NCI-H460 (cell line): Measurements from ENCODE around the gene IGF1. TPM values are rescaled to one million over a fixed set of nuclear protein-coding genes. Genes with fewer than 3 reads are reported as not detected.

Experiments
- DNase-seq: peaks from one replicate; pipeline ENCODE4 v3.0.0-alpha.2; 2016; ENCODE audit warnings: low read depth; ENCODE audit errors: extremely low read depth
- total RNA-seq: library from RNA; depleted of rRNA; stranded (reverse); fragments of >200 nt; shearing (Covaris generic); gene quantifications from 2 replicates; pipeline ENCODE4 v1.2.3, GENCODE V29; 2014

IGF1 gene
- total RNA-seq, 1 experiment from 2014 or later = not detected

DNA sequence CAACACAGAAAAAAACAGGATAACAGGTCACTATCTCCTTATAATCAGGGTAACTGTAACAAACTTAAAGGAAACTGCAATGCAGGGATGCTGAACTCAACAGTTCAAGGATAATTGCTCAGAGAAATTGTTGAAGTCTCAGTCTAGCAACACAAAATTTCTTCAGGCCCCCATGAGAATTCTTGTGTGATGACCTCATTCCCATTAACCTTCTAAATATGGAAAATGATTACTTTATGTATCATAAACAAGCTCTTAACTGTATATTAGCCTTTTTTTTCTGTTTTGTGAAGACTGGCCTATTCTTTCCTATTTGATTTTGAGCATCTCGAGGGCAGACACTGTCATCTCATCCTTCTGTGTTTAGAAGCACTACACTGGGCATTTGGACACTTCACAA is 47.1 kb downstream of the IGF1 start:
- no peak for DNase-seq

- no peak for DNase-seq
Observed at GRCh38 chr12:102430661-102431060, 49.7 kb downstream of the IGF1 start.

DNA sequence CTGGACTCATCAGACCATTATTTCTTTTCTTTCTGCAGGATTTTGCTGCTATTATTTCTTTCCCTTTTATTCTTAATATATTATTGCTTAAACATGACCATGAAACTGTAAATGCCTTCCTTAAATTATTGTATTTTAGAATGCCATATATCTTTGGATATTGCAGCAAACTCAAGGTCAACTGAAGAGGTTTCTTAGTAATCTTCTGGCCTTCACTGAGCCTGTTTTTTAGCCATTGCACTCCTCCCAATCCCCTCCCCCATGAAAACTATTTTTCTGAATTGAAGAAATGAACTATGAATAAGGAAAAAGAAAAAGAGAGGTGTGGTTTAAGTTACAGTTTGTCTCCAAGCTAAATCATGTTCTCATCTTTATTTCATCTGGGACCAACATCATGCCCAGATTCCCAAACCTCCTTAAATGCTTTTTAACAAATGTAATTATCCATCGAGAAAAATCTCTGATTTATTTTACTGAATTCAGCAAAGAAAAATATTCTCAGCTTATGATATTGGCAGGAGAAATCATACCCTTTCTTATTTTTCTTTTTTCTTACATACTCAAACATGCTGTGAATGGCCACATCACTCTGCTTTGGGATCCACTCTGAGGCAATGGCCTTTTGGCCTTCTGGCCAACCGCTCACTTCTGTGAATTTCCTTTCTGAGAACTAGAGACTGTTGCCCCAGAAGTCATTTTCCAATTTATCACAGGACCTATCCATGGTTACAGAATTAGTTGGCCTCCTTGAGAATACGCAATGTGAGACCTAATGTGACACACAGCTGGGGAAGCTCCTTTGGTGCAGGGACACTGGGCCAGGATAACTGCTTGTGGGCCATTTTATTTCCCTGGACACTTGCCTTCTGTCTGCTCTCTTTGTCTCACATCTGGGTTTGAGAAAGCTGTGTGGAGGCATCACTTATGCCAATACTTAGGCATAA is 50.9 kb downstream of the IGF1 start:
- no peak for DNase-seq

DNA sequence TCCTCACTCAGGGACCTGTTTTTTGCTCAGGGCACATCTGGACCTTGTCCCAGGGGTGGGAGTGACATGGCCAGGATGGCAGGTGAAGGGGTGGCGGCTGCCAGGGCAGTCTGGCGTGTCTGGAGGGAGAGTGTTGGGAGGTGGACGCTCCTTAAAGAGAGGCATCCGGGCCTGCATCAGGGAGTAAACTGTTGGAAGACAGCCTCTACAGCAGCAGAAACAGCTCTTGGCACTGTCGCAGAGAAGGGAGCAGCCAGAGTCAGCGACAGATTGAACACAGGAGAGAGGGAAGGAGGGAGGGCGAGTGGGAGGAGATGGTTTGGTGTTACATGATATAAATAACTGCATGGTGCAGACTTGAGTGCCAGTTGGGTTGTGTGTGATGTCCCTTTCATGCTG is 52.8 kb downstream of the IGF1 start:
- no peak for DNase-seq

DNA sequence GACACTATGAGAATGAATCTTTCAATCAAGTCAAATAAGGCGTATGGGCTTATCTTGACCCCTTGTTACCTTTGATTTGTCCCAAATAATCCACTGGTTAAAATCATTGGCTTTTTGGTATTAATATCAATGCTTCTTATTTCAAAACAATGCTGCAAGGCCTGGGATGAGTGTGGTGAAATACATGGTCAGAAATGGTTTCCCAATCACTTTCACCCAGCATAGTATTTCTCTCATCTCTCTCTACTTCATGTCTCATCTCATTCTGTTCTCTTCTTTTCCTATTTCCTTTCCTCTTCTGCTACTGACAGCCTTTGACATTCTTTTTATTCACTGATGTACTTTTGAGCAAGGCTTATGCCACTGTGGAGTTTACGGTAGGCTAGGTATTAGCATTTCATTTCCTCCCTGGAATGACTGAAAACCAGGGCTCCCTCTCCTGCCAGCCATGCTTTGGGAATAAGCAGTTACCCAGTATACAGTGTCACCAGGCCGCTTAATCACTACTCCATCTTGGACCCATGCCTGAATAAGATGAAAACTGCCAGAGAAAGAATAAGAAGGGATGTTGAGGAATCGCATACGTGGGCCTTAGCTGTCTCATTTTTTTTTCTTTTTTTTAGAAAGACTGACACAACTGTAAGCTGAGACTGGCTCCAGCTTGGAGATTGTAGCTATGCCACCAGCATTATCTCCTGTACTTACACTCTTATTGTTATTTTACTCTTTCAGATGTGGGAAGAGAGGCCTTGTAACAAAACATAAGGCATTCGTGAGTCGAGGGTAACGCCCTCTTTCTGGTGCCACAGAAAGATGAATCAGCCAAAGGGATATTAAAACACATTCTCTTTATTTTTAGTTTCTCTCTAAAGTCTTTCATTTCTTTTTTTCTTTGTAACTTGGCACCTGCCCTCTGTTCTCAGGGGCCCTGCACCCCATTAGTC is 53.5 kb downstream of the IGF1 start:
- DNase-seq = no peak

GRCh38 chr12:102425109-102426039 is 55.0 kb downstream of the IGF1 start:
- DNase-seq = no peak

- no peak for DNase-seq
Observed at GRCh38 chr12:102423462-102423861, 56.9 kb downstream of the IGF1 start.

- DNase-seq = peak; percentile 7
Observed at GRCh38 chr12:102421802-102422583, 58.4 kb downstream of the IGF1 start.

- no peak for DNase-seq
Observed at GRCh38 chr12:102419094-102419764, 61.1 kb downstream of the IGF1 start.

DNA sequence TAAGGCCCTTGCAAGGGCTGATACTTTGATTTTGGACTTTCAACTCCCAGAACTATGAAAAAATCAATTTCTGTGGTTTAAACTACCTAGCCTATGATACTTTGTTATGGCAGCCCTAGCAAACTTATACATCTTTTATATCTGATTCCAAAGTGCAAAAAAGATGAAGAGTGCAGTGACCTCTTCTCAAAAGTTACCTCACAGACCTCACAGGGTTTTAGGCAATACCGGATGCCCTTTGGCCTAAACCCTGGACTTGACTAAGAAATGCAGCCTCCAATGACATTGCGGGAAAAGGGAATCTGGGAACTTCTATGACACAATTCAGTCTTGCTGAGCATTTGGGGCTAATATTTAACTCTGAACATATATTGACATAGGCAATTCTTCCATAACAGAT is 63.3 kb downstream of the IGF1 start:
- no peak for DNase-seq

- DNase-seq = no peak
Observed at GRCh38 chr12:102415515-102415914, 64.8 kb downstream of the IGF1 start.

DNA sequence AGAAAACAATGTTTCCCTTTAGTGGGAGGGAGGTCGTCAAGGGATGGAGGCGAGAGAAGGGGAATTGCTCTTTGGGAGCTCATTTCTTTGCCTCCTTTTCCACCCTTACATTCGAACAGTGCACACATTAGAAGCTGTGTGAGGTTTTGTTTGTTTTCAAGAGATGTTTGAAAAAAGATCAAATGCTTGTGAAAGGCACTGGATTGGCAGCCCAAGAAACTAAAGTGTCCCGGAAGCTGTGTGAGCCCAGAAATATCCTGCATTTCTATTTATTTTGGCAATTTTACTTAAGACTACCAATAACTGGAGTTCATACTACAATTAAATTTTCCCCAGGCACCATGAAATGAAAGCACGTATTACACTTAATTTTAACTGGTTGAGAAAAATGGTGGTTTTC is 67.0 kb downstream of the IGF1 start:
- no peak for DNase-seq

DNA sequence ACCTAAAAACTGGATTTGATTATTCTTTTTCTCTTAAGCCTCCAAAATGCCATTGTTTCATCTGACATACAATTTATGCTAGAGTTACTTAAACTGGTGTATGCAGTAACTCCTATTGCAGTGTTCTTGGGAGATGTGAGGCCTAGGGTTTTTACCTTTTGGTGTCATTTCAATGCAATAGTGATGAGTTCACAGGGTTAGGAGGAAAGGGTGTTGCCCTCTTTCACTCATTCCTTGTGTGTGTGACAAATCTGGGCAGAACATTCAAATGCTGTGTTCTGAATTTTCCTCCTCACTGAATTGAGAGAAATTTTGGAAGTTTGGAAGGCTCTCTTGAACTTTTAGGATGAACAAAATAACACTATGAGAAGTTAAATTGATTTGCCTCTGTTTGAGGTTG is 69.9 kb downstream of the IGF1 start:
- DNase-seq = no peak

DNA sequence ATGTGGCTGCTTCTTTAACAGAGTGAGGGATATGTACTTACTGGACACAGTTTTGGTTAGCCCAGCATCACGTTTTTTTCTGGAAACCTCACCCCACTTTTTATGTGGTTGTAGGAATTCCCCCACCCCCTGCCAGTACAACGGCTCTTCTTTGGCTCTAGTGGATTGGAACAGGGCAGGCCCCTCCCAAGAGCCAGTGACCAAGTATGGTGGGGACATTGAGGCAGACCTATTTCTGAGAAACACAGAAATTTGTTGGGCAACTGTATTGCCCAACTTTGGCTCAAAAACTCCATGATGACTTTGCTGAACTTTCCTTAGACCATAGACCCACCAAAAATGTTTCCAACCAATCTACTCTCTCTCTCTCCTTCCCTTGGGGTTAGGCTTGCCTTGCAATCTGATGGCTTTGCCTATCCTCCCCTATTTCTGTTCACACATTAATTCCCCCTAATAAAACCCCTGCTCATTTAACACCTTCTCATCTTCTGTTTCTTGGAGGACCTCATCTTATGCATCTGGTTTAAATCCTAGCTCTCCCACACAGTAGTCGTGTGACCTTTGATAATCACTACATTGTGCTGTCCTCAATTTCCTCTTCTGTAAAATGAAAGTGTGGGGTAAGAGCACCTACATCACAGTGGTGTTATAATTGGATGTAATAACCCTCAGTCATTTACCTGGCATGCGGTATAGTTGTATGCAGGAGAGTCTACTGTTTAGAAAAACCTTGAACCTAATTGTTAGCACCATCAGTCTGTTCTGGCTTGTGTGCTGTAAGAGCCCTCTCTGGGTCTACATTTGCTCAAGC is 71.7 kb downstream of the IGF1 start:
- DNase-seq = no peak

DNA sequence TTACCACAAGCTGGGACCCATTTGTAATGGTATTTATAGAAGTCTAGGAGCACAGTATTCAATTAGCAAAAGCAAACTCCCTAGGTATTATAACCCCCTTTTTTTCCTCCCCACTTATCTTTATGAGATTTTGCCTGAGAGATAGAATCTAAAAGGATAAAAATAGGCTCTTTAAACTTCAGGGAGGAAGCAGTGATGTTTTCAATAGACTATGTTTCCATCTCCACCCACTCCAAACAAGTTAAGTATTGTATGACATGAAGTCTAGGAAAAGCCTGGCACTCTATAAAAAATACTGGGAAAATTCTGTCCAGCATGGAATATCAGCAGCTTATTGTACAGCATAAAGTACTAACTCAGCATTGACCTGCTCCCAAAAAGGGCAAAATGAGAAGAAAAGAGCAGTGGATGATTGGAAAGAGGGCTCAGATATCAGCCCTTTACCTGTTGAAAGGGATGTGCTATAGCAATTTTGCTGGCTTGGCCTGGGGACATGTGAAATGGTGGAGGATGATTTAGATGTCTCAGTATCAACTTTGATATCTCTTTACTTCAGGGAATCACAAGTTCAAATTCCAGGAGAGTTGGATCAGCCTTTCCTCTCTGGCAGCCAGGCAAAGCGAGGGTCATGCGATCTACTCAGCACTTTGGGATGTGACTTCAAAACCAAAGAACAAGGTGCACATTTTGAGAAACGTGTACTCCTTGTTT is 72.4 kb downstream of the IGF1 start:
- DNase-seq = no peak

DNA sequence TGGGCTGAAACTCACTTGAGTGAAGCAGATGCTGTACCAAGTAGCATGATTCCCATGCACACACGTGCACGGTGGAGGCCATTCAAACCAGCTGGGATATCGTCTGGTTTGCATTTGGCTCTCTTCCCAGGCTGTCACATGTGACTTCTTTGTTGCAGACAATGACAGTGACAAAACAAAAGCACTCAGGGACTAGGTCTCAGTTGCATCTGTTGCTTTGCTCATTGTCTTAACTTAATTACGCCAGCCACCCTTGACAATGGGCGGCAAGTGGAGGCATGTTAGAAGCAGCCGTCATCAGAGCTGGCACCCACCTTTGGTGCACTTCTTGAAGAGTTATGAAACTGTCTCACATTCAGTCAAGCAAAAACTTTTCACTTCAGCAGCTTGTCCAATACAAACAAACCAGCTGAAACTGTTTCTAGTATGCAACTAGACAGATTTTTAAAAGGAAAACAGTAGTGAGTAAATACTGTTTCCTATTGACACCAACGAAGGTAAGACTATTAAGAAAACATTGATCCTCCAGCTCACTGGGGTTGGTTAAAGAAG is 74.3 kb downstream of the IGF1 start:
- DNase-seq = no peak

GRCh38 chr12:102401087-102401486 is 79.3 kb downstream of the IGF1 start:
- DNase-seq = no peak
